ENCODE results near the gene SNX14. TPM values are rescaled to one million over a fixed set of nuclear protein-coding genes. Genes with fewer than 3 reads are reported as not detected.
A peak's percentile ranks its signal among the peaks of the same experiment; 100 is the strongest.

Gene SNX14
- total RNA-seq = 64.9 and 74.3 TPM in 2 replicates
- polyA plus RNA-seq = 32.0 and 41.3 TPM in 2 replicates
- 36.6 and 40.3 TPM in 2 replicates for polyA plus RNA-seq (2011; cell fraction: cytosol; rRNA removed)
- 95.7 and 128 TPM in 2 replicates for polyA plus RNA-seq (2011; cell fraction: nucleus; rRNA removed)
- polyA plus RNA-seq (2012) = 49.6 and 65.0 TPM in 2 replicates
- polyA minus RNA-seq = 53.7 and 61.3 TPM in 2 replicates
- 22.3 TPM for polyA minus RNA-seq (2011; cell fraction: cytosol; rRNA and poly(A)+ RNA removed)
- 94.3 and 98.9 TPM in 2 replicates for polyA minus RNA-seq (2011; cell fraction: nucleus; rRNA and poly(A)+ RNA removed)
- percentile 88 among the genes with signal in this experiment for Bru-seq, nascent RNA
- BruChase-seq, experiment 1, labeled RNA remaining after a 6-hour chase = percentile 86 among the genes with signal in this experiment
- percentile 95 among the genes with signal in this experiment for BruChase-seq, experiment 2, labeled RNA remaining after a 2-hour chase
- long read RNA-seq, transcript SNX14-201 (29 exons, 3,486 nt) = minor isoform, 20 of 256 reads
- long read RNA-seq, transcript SNX14-202 (26 exons, 3,348 nt) = minor isoform, 6 of 256 reads
- long read RNA-seq, transcript SNX14-203 (28 exons, 3,111 nt) = major isoform, 29 of 256 reads
- long read RNA-seq, partial matches to known transcripts = 117 of 256 reads
- long read RNA-seq, other reads (novel, unspliced or antisense) = 84 of 256 reads

- TF ChIP-seq FOS (IDR thresholded peaks at IDR 0.05; ENCODE audit: borderline replicate concordance, insufficient read depth, low read length) = peak; percentile 14
- TF ChIP-seq CTCF (IDR thresholded peaks at IDR 0.05; ENCODE audit: extremely low read depth in 1 of 2, insufficient read depth in 1 of 2, low read depth in 1 of 2, low read length in 2 of 2) = peak in 1 of 2 donors; percentile 2
- TF ChIP-seq JUN (IDR thresholded peaks at IDR 0.05; ENCODE audit: borderline replicate concordance, insufficient read depth, insufficient read length, low read depth) = peak; percentile 40
- no peak for TF ChIP-seq EZH2 (IDR thresholded peaks at IDR 0.05; ENCODE audit: borderline replicate concordance, low read depth, low read length, severe bottlenecking)
- peak; percentile 61 for TF ChIP-seq POLR2A (IDR thresholded peaks at IDR 0.05; ENCODE audit: low read depth, low read length)
- no peak for TF ChIP-seq GATA2 (IDR thresholded peaks at IDR 0.05; ENCODE audit: insufficient read depth, insufficient read length, low read depth, low read length)
- TF ChIP-seq POLR2AphosphoS5 (IDR thresholded peaks at IDR 0.05; ENCODE audit: insufficient read depth, low read depth, low read length) = peak; percentile 58
- peak; percentile 3 for TF ChIP-seq MYC (IDR thresholded peaks at IDR 0.05; ENCODE audit: low read depth, low read length)
- no peak for TF ChIP-seq MAX (IDR thresholded peaks at IDR 0.05; ENCODE audit: insufficient read depth, insufficient read length)
- H3K9me3 ChIP-seq (replicated peaks; ENCODE audit: control insufficient read depth, insufficient read depth, low read length) = no peaks in the 10 kb centered on the region
- FAIRE-seq (peak; percentile 90), DNase-seq (ENCODE audit: low read depth, low spot score) (peak; percentile 97)
- BruUV-seq (replicated peaks) = TSS peak; percentile 22
- peak within 1 kb of the TSS; percentile 71 for H2AFZ ChIP-seq (ENCODE audit: low read depth, low read length)
- dilution Hi-C loops (cut with MboI; ENCODE audit: extremely low pct_ligation_motif_present, low sequenced_read_pairs) (no loop called here), intact Hi-C loops (cut with micrococcal nuclease) (loop anchor here (1.0 to 5.0 kb wide), 5 partner anchors 50 to 271 kb away; no protein-coding TSS in a partner anchor)
- H4K20me1 ChIP-seq (replicated peaks; ENCODE audit: control insufficient read depth, extremely low read depth, insufficient read depth, low read length) = no peaks in the 10 kb centered on the region
- no peaks in the 10 kb centered on the region for H3K9me1 ChIP-seq (replicated peaks; ENCODE audit: control insufficient read depth, extremely low read depth, insufficient read depth, low read length)
- peak within 1 kb of the TSS; percentile 82 for H3K27ac ChIP-seq (ENCODE audit: insufficient read depth, low read depth, low read length)
- ChIA-PET CTCF (interaction anchor here (0.9 to 1.2 kb wide), 3 partner anchors 24 to 111 kb away, joined by 3 to 7 read pairs (median 5); no protein-coding TSS in a partner anchor), POLR2A (interaction anchor here (0.6 to 4.0 kb wide), 3 partner anchors 49 to 85 kb away, joined by 3 to 21 read pairs (median 3); partner anchors contain the start of gene SYNCRIP)
- no peaks in the 10 kb centered on the region for H3K27me3 ChIP-seq (ENCODE audit: control insufficient read depth in 2 of 2, insufficient read depth in 2 of 2, low read length in 2 of 2)
- peaks cover 16% of the 10 kb centered on the region for H3K4me1 ChIP-seq (ENCODE audit: control insufficient read depth, extremely low read depth, insufficient read depth, low read length)
- H3K4me3 ChIP-seq (replicated peaks in 1 of 3; ENCODE audit: insufficient read depth in 1 of 3, low read depth in 1 of 3, low read length in 3 of 3) = peak within 1 kb of the TSS; percentile 80 to 96 (median 92)
- H3K9ac ChIP-seq (replicated peaks; ENCODE audit: extremely low read depth, insufficient read depth, low read length) = peak within 1 kb of the TSS; percentile 89
- H3K4me2 ChIP-seq (ENCODE audit: insufficient read depth, low read length) = peak within 1 kb of the TSS; percentile 96
- peaks cover 43% of the 10 kb centered on the region for H3K79me2 ChIP-seq (ENCODE audit: control insufficient read depth, insufficient read depth, low read length)
- no peaks in the 10 kb centered on the region for H3K36me3 ChIP-seq (ENCODE audit: control insufficient read depth in 2 of 2, extremely low read depth in 1 of 2, insufficient read depth in 2 of 2, low read length in 2 of 2)
These were observed at the start of gene SNX14 for GRCh38 chr6:85593438-85594196. Gene SNX14, minus strand, starts transcription at chr6:85593858. Its CDS starts 140 bp downstream, at chr6:85593718.

All from endothelial cell of umbilical vein (primary cell).